K562 (cell line): ENCODE measurements around the gene TMEM144. TPM values are rescaled to one million over a fixed set of nuclear protein-coding genes. Genes with fewer than 3 reads are reported as not detected.
A peak's percentile ranks its signal among the peaks of the same experiment; 100 is the strongest.

Experiments
- AFF4 ChIP-seq: sonication (generic); formaldehyde crosslinking; IDR thresholded peaks from 2 replicates; pipeline ENCODE4 v1.8.0; 2023; ENCODE audit warnings: mild to moderate bottlenecking, missing genetic modification reagents
- ATF3 ChIP-seq, 2 experiments: fragments of 450-650 bp in 1 of 2; sonication (generic) in 1 of 2; formaldehyde crosslinking in 1 of 2; IDR thresholded peaks in 1 of 2; conservative IDR thresholded peaks in 1 of 2; 2 replicates each; pipeline versions ENCODE4 v1.6.1 to v1.8.1; 2016 to 2023; ENCODE audit warnings: mild to moderate bottlenecking in 2 of 2, moderate library complexity in 2 of 2, inconsistent platforms in 1 of 2, missing genetic modification reagents in 1 of 2
- CEBPZ ChIP-seq: fragments of 150-350 bp; IDR thresholded peaks from 2 replicates; pipeline ENCODE4 v1.6.1; 2014; ENCODE audit warnings: low read depth, mild to moderate bottlenecking, low read length, borderline replicate concordance
- CGGBP1 ChIP-seq: fragments of 250-450 bp; sonication (Bioruptor Pico); IDR thresholded peaks from 2 replicates; pipeline ENCODE4 v1.9.0; 2021; ENCODE audit warnings: mild to moderate bottlenecking
- CUX1 ChIP-seq: fragments of 200-800 bp; sonication (Bioruptor generic); IDR thresholded peaks from 2 replicates; pipeline ENCODE4 v1.6.1; 2016; ENCODE audit warnings: missing genetic modification characterization, missing compliant biosample characterization
- FIP1L1 ChIP-seq: fragments of 200-400 bp; formaldehyde crosslinking; IDR thresholded peaks from 2 replicates; pipeline ENCODE4 v1.6.1; 2018; ENCODE audit warnings: mild to moderate bottlenecking, low read depth, low read length; ENCODE audit not compliant: poor library complexity, severe bottlenecking
- FOSL1 ChIP-seq: fragments of 200-800 bp; sonication (Bioruptor generic); conservative IDR thresholded peaks from 2 replicates; pipeline ENCODE4 v1.6.1; 2016; ENCODE audit warnings: missing genetic modification characterization, missing compliant biosample characterization
- GTF2A2 ChIP-seq: IDR thresholded peaks from 2 replicates; pipeline ENCODE4 v1.6.1; 2016; ENCODE audit warnings: mild to moderate bottlenecking, missing genetic modification characterization, missing compliant biosample characterization
- MCM3 ChIP-seq: fragments of 450-650 bp; IDR thresholded peaks from 2 replicates; pipeline ENCODE4 v1.6.1; 2016
- NFYB ChIP-seq: IDR thresholded peaks from 2 replicates; pipeline ENCODE4 v1.6.1; 2011; ENCODE audit warnings: mild to moderate bottlenecking, moderate library complexity; ENCODE audit not compliant: insufficient read length; ENCODE audit errors: extremely low read depth
- POLR2A ChIP-seq: fragments of 450-650 bp; conservative IDR thresholded peaks from 2 replicates; pipeline ENCODE4 v1.6.1; 2016
- PTRF ChIP-seq: fragments of 450-650 bp; IDR thresholded peaks from 2 replicates; pipeline ENCODE4 v1.6.1; 2016; ENCODE audit warnings: mild to moderate bottlenecking, missing genetic modification characterization, missing compliant biosample characterization
- SP2 ChIP-seq: IDR thresholded peaks from 2 replicates; pipeline ENCODE4 v1.6.1; 2011; ENCODE audit warnings: mild to moderate bottlenecking, low read depth, low read length, moderate library complexity; ENCODE audit not compliant: poor library complexity, severe bottlenecking; ENCODE audit errors: extremely low read depth
- ZNF696 ChIP-seq: fragments of 250-450 bp; sonication (Bioruptor Pico); conservative IDR thresholded peaks from 2 replicates; pipeline ENCODE4 v1.4.0; 2020; ENCODE audit warnings: mild to moderate bottlenecking, moderate library complexity
- polyA plus RNA-seq, 8 experiments: library from polyadenylated mRNA; depleted of rRNA in 4 of 8; stranded (reverse) in 5 of 8; unstranded in 3 of 8; fragments of >200 nt; fragmentation: Nextera tagmentation in 2 of 8; fragmentation: Illumina TruSeq in 1 of 8; extraction: Ambion mirVana in 2 of 8; extraction: Trizol in 1 of 8; gene quantifications; 2 replicates each; pipeline versions ENCODE4 v1.2.1 to v1.2.3, GENCODE V29; 2011 to 2014; ENCODE audit warnings: inconsistent platforms in 1 of 8, missing spikeins in 1 of 8
- total RNA-seq, 7 experiments: library from RNA; depleted of rRNA in 6 of 7; stranded (reverse); fragments of >200 nt in 6 of 7; fragmentation: Illumina TruSeq in 2 of 7; extraction: Trizol in 2 of 7; gene quantifications; 2 replicates each; pipeline versions ENCODE4 v1.2.1 to v1.2.3, GENCODE V29; 2011 to 2021; ENCODE audit warnings: low replicate concordance in 1 of 7

TMEM144 gene
- total and polyA plus RNA-seq, 9 of the 15 experiments (the other 6 are each of a cell fraction or from before 2014, with no cell fraction given): 4.0 to 12.0 (median 6.1) TPM

- TF ChIP-seq MCM3 (no peak), SP2 (no peak), FOSL1 (0 out of 2 replicates have a peak, but pooled peaks have one; percentile 24), PTRF (tag) (no peak), CUX1 (CRISPR knock-in tag) (no peak), NFYB (no peak), FIP1L1 (no peak), ATF3 (IDR thresholded peaks at IDR 0.05) (peak; percentile 92), ATF3 (CRISPR knock-in tag; conservative IDR thresholded peaks at IDR 0.05) (no peak), CGGBP1 (CRISPR knock-in tag) (no peak), AFF4 (CRISPR knock-in tag) (no peak), CEBPZ (no peak), ZNF696 (CRISPR knock-in tag) (no peak), GTF2A2 (no peak), POLR2A (no peak)
These were observed 72.0 kb downstream of the TMEM144 start (continued) for GRCh38 chr4:158282252-158282651.
